Keratinocyte (primary cell): ENCODE results near the gene VIPR2. TPM values are rescaled to one million over a fixed set of nuclear protein-coding genes. Genes with fewer than 3 reads are reported as not detected.

Experiments used
- DNase-seq: peaks from one replicate; pipeline ENCODE4 v3.0.0-alpha.2; 2011; ENCODE audit warnings: low read depth, missing footprints, low spot score
- FAIRE-seq: peaks from 2 replicates; lab custom pipeline; 2011; peaks lifted over from hg19 to GRCh38; lab: Jason Lieb, UNC
- H2AFZ ChIP-seq: 2 replicates; pipeline ENCODE4 v1.6.0; 2012; ENCODE audit warnings: low read length, control low read depth, inconsistent platforms; ENCODE audit not compliant: control insufficient read depth
- H3K27ac ChIP-seq: 2 replicates; pipeline ENCODE4 v1.5.1; 2011; ENCODE audit warnings: low read length; ENCODE audit not compliant: control insufficient read depth, insufficient read depth
- H3K27me3 ChIP-seq: 3 replicates; pipeline ENCODE4 v1.6.0; 2011; ENCODE audit warnings: low read length; ENCODE audit not compliant: control insufficient read depth, insufficient read depth; ENCODE audit errors: extremely low read depth
- H3K36me3 ChIP-seq, 2 experiments: 2 replicates in 1 of 2; 3 replicates in 1 of 2; pipeline ENCODE4 v1.5.1; 2011; ENCODE audit warnings: low read length in 2 of 2, mild to moderate bottlenecking in 1 of 2; ENCODE audit not compliant: control insufficient read depth in 2 of 2, insufficient read depth in 2 of 2; ENCODE audit errors: extremely low read depth in 1 of 2
- H3K4me1 ChIP-seq: 3 replicates; pipeline ENCODE4 v1.5.1; 2011; ENCODE audit warnings: low read length; ENCODE audit not compliant: control insufficient read depth, insufficient read depth; ENCODE audit errors: extremely low read depth
- H3K4me2 ChIP-seq: 3 replicates; pipeline ENCODE4 v1.6.0; 2011; ENCODE audit warnings: low read depth, low read length; ENCODE audit not compliant: control insufficient read depth, insufficient read depth; ENCODE audit errors: extremely low read depth
- H3K4me3 ChIP-seq, 3 experiments: fragments of 200-600 bp in 1 of 3; sonication (generic) in 1 of 3; 2 replicates in 2 of 3; 3 replicates in 1 of 3; pipeline ENCODE4 v1.5.1; 2011 to 2016; ENCODE audit warnings: low read length in 3 of 3, mild to moderate bottlenecking in 3 of 3, control low read depth in 2 of 3, inconsistent platforms in 1 of 3, low read depth in 1 of 3, mixed read lengths in 1 of 3, mixed run types in 1 of 3, moderate library complexity in 1 of 3; ENCODE audit not compliant: control insufficient read depth in 2 of 3, insufficient read depth in 2 of 3; ENCODE audit errors: extremely low read depth in 1 of 3
- H3K79me2 ChIP-seq: 2 replicates; pipeline ENCODE4 v1.6.0; 2012; ENCODE audit warnings: low read length; ENCODE audit not compliant: control insufficient read depth, insufficient read depth
- H3K9ac ChIP-seq: 3 replicates; pipeline ENCODE4 v1.6.0; 2011; ENCODE audit warnings: low read length; ENCODE audit not compliant: control insufficient read depth, insufficient read depth; ENCODE audit errors: extremely low read depth
- H3K9me1 ChIP-seq: 3 replicates; pipeline ENCODE4 v1.6.0; 2011; ENCODE audit warnings: low read length; ENCODE audit not compliant: control insufficient read depth, insufficient read depth; ENCODE audit errors: extremely low read depth
- H3K9me3 ChIP-seq: 2 replicates; pipeline ENCODE4 v1.5.1; 2012; ENCODE audit warnings: low read depth, low read length; ENCODE audit not compliant: control insufficient read depth
- H4K20me1 ChIP-seq: 3 replicates; pipeline ENCODE4 v1.6.0; 2011; ENCODE audit warnings: low read length; ENCODE audit not compliant: control insufficient read depth, insufficient read depth; ENCODE audit errors: extremely low read depth
- EZH2 ChIP-seq: IDR thresholded peaks from one replicate; pipeline ENCODE4 v1.6.1; 2012; ENCODE audit warnings: inconsistent platforms, mild to moderate bottlenecking, low read length, moderate library complexity
- dilution Hi-C: fragments of 300-500 bp; cut with MboI; formaldehyde crosslinking; loops from one replicate; pipeline ENCODE4 v1.7.0; 2020; ENCODE audit warnings: low sequenced_read_pairs; ENCODE audit not compliant: extremely low pct_ligation_motif_present
- polyA plus RNA-seq, 5 experiments: library from polyadenylated mRNA; depleted of rRNA in 3 of 5; stranded (reverse) in 3 of 5; stranded (forward) in 1 of 5; unstranded in 1 of 5; fragments of >200 nt; gene quantifications; 1 replicate in 1 of 5; 2 replicates in 3 of 5; 3 replicates in 1 of 5; pipeline versions ENCODE4 v1.2.1 to v1.2.3, GENCODE V29; 2011 to 2012; ENCODE audit warnings: missing spikeins in 2 of 5, low read depth in 1 of 5, low replicate concordance in 1 of 5
- TF ChIP-seq, protein P1 (sequence below), 3 experiments: IDR thresholded peaks in 1 of 3; conservative IDR thresholded peaks in 1 of 3; optimal IDR thresholded peaks in 1 of 3; 2 replicates in 2 of 3; 3 replicates in 1 of 3; pipeline versions ENCODE3 to v1.5.1; 2011; ENCODE audit warnings: low read length in 3 of 3, mild to moderate bottlenecking in 3 of 3, moderate library complexity in 2 of 3, control low read depth in 1 of 3, inconsistent platforms in 1 of 3; ENCODE audit not compliant: insufficient read depth in 2 of 3; ENCODE audit errors: extremely low read depth in 1 of 3

The VIPR2 gene
- polyA plus RNA-seq, 1 donor (not counting 4 experiments of a cell fraction or from before 2014, with no cell fraction given): not detected

DNA sequence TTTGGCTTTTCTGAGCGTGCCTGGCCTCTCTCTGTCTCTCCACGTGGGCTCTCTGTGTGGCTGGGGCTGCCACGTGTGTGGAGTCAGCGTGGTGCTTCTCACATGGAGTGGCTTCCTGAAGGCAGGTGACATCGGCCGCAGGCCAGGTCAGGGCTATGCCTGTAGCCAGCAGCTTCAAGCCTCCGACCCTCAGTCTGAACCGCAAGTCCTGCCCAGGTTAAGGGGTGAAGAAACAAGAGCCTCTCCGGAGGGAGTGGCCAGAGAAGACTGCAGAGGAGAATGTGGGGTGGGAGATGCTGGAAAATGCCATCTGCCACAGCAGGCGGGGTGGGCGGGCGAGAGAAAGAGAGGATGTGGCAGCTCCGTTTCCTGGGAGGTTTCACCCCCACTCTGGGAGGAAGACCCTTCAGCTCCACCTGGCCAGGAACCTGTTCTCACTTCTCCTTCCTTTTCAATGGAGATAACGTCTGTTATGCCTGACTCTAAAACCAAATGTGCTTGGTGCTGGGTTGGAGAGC is 14.3 kb upstream of the VIPR2 start:
- Histone ChIP-seq H3K9me1 (no peaks in the 10 kb centered on the region), H3K27ac (no peak overlapping the region), H3K79me2 (no peaks in the 10 kb centered on the region), H3K4me1 (no peaks in the 10 kb centered on the region), H4K20me1 (no peaks in the 10 kb centered on the region), H3K4me3 (no peak overlapping the region), H2AFZ (no peak overlapping the region), H3K4me2 (no peak overlapping the region), H3K9me3 (no peaks in the 10 kb centered on the region), H3K36me3 (no peaks in the 10 kb centered on the region), H3K27me3 (no peaks in the 10 kb centered on the region), H3K9ac (no peak overlapping the region)
- dilution Hi-C loops: no loop called here
- DNase-seq: no peak
- FAIRE-seq: no peak
- TF ChIP-seq, protein P1, sequence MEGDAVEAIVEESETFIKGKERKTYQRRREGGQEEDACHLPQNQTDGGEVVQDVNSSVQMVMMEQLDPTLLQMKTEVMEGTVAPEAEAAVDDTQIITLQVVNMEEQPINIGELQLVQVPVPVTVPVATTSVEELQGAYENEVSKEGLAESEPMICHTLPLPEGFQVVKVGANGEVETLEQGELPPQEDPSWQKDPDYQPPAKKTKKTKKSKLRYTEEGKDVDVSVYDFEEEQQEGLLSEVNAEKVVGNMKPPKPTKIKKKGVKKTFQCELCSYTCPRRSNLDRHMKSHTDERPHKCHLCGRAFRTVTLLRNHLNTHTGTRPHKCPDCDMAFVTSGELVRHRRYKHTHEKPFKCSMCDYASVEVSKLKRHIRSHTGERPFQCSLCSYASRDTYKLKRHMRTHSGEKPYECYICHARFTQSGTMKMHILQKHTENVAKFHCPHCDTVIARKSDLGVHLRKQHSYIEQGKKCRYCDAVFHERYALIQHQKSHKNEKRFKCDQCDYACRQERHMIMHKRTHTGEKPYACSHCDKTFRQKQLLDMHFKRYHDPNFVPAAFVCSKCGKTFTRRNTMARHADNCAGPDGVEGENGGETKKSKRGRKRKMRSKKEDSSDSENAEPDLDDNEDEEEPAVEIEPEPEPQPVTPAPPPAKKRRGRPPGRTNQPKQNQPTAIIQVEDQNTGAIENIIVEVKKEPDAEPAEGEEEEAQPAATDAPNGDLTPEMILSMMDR (optimal IDR thresholded peaks at IDR 0.05 in 1 of 3, IDR thresholded peaks at IDR 0.05 in 1 of 3, conservative IDR thresholded peaks at IDR 0.05 in 1 of 3; ENCODE audit: extremely low read depth in 1 of 3, insufficient read depth in 2 of 3, low read length in 3 of 3): no peak
- no peak for TF ChIP-seq EZH2

DNA sequence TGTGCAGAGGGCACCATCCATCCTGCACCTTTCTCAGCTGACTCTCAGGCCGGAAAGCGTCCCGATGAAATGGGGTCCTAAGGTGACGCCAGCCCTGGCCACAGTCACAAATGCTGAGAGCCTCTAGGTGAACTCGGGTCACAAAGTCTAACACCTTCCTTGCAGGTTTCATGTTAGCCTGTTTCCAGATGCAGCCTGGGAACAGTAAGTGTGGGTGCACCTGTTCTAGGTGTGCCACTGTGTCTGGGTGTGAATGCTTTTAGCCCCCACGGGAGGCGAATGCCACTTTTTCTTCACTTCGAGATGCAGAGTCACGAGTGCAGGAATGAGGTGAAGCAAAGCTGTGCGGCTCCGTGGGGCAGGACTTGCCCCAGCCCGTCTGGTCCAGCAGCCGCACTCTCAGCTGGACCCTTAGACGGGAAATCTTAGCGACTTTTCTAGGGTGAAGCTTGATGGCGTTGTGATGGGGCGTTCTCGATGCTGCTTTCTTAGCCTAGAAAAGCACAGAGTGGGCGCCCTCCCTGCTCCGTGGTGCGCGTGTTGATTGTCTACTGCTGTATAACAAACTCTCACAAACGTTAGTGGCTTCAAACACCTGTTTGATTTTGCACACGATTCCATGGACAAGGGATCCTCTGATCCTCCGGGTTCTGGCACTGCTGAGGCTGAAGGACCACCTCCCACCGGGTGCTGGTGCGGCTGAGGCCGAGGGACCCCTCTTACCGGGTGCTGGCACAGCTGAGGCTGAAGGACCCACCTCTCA is 13.6 kb upstream of the VIPR2 start:
- DNase-seq: no peak
- FAIRE-seq: no peak
- no peaks in the 10 kb centered on the region for H3K27me3 ChIP-seq
- H3K27ac ChIP-seq: no peak overlapping the region
- H3K4me2 ChIP-seq: no peak overlapping the region
- no peak overlapping the region for H2AFZ ChIP-seq
- no peaks in the 10 kb centered on the region for H4K20me1 ChIP-seq
- H3K4me3 ChIP-seq: no peak overlapping the region
- no peak for TF ChIP-seq EZH2
- TF ChIP-seq, protein P1 (optimal IDR thresholded peaks at IDR 0.05 in 1 of 3, IDR thresholded peaks at IDR 0.05 in 1 of 3, conservative IDR thresholded peaks at IDR 0.05 in 1 of 3; ENCODE audit: extremely low read depth in 1 of 3, insufficient read depth in 2 of 3, low read length in 3 of 3): no peak
- no peak overlapping the region for H3K9ac ChIP-seq
- H3K9me3 ChIP-seq: no peaks in the 10 kb centered on the region
- dilution Hi-C loops: no loop called here
- H3K36me3 ChIP-seq: no peaks in the 10 kb centered on the region
- H3K79me2 ChIP-seq: no peaks in the 10 kb centered on the region
- no peaks in the 10 kb centered on the region for H3K4me1 ChIP-seq
- no peaks in the 10 kb centered on the region for H3K9me1 ChIP-seq
